IPS DF 4.7 (cell line): ENCODE data around the gene EPHB1.
"Not testable (repeated sequence)": the region's sequence is repeated elsewhere in the genome, so short reads cannot be mapped to it uniquely, and the experiment has no call there.

Source experiments
- DNase-seq: peaks from one replicate; pipeline ENCODE4 v3.0.0-alpha.2; 2013; ENCODE audit warnings: low spot score; ENCODE audit errors: extremely low read depth

EPHB1 gene

GRCh38 chr3:134992586-134992985, 197.5 kb downstream of the EPHB1 start:
- DNase-seq = no peak

GRCh38 chr3:134993011-134993410, 198.0 kb downstream of the EPHB1 start:
- no peak for DNase-seq

- no peak for DNase-seq
These were observed 203.1 kb downstream of the EPHB1 start for GRCh38 chr3:134998158-134998557.

GRCh38 chr3:134998855-134999254, 203.8 kb downstream of the EPHB1 start:
- no peak for DNase-seq

GRCh38 chr3:135000465-135000864, 205.4 kb downstream of the EPHB1 start:
- no peak for DNase-seq

GRCh38 chr3:135005616-135006015, 210.6 kb downstream of the EPHB1 start:
- not testable (repeated sequence) for DNase-seq

GRCh38 chr3:135007607-135008006, 212.5 kb downstream of the EPHB1 start:
- no peak for DNase-seq

- no peak for DNase-seq
These were observed 213.3 kb downstream of the EPHB1 start for GRCh38 chr3:135008326-135008725.

- DNase-seq = no peak
These were observed 214.0 kb downstream of the EPHB1 start for GRCh38 chr3:135009014-135009413.

GRCh38 chr3:135012101-135012500, 217.0 kb downstream of the EPHB1 start:
- no peak for DNase-seq

- no peak for DNase-seq
These were observed 218.1 kb downstream of the EPHB1 start for GRCh38 chr3:135013206-135013605.

- no peak for DNase-seq
These were observed 219.5 kb downstream of the EPHB1 start for GRCh38 chr3:135014566-135014965.

- no peak for DNase-seq
These were observed 222.2 kb downstream of the EPHB1 start for GRCh38 chr3:135017003-135017893.

- no peak for DNase-seq
These were observed 223.3 kb downstream of the EPHB1 start for GRCh38 chr3:135018149-135018923.

- no peak for DNase-seq
These were observed 225.1 kb downstream of the EPHB1 start for GRCh38 chr3:135020181-135020580.

- no peak for DNase-seq
These were observed 229.1 kb downstream of the EPHB1 start for GRCh38 chr3:135023996-135024658.

- not testable (repeated sequence) for DNase-seq
These were observed 235.9 kb downstream of the EPHB1 start for GRCh38 chr3:135030768-135031615.

- DNase-seq = no peak
These were observed 238.7 kb downstream of the EPHB1 start for GRCh38 chr3:135033737-135034136.

GRCh38 chr3:135034291-135034768, 239.3 kb downstream of the EPHB1 start:
- DNase-seq = no peak

GRCh38 chr3:135034891-135035440, 239.9 kb downstream of the EPHB1 start:
- no peak for DNase-seq
